Measurements from ENCODE around the gene USP11.

Gene USP11

DNA sequence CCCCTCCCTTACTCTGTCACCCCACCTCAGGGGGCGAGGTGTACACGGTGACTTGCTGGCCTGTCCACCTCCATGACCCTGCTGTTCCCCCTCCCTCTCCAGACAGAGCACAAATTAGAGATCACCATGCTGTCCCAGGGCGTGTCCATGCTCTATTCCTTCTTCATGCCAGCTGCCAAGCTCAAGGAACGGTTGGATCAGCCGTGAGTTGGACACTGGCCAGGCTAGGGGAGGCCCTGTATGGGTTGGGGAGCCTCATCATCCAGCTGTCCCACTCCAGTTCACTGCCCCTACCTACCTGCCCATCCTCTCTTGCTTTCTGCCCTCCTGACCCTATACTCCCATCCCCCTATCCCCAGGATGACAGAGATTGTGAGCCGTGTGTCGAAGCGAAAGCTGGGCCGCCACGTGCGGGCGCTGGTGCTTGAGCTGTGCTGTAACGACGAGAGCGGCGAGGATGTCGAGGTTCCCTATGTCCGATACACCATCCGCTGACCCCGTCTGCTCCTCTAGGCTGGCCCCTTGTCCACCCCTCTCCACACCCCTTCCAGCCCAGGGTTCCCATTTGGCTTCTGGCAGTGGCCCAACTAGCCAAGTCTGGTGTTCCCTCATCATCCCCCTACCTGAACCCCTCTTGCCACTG is 18.3 kb upstream of the USP11 start:
- no peak for DNase-seq (ENCODE audit: insufficient read length, low spot score)
- FAIRE-seq, result no peak

DNA sequence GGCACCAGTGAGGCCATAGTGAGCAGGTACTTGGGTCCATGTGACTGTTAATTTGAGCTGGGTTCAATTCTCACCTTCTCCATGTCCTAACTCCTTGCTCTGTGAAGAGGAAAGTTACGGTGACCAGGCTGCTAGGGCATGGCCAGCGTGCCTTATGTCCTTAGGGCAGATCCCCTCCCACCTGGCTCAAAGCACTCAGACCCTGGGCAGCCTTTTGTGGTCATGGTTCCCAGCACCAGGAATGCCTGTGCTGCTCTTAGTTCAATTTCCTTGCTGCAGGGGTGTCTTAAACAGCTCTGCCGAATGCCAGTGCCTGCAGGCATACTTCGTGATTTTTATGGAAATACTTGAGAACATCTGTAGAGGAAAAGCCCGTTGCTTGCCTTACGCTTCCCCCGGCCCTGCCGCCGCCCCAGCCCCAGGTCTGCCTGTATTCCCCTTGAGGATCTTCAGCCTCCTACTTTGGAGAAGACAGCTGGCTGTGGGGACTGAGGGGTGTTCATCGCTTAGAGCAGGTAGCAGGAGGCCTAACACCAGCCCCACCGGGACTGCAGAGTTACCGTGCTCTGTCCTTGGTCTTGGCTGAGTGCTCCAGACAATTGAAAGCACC is 17.4 kb upstream of the USP11 start:
- DNase-seq (ENCODE audit: insufficient read length, low spot score) (no peak), FAIRE-seq (no peak)
- TF ChIP-seq POLR2A (IDR thresholded peaks at IDR 0.05; ENCODE audit: low read depth, low read length), result no peak

More for the DNA sequence above, 18.3 kb upstream of the USP11 start:
- no peak for TF ChIP-seq POLR2A (IDR thresholded peaks at IDR 0.05; ENCODE audit: low read depth, low read length)

DNA sequence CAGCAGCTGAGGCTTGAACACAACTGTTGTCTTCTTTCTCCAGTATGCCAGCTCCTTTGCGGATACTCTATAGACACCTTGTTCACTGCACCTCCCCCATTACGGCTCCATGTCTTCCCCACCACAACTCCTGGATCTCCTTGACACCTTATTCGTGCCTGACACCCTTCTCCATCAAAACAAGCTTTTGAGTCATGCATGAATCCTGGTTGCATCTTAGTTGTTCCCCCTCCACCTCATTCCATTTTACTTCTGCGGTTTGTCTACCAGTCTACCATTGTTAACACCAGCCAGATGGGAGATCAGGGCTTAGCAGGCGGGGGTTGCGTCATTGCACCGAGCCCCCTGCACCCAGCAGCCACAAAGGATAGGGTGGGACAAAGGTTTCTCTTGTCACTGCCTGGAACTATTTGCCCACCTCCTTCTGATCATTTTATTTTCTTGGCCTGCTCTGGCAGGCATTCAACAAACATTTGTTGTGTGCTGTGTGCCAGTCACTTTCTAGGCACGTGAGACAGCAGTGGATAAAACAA is 16.4 kb upstream of the USP11 start:
- no peak for DNase-seq (ENCODE audit: insufficient read length, low spot score)
- TF ChIP-seq POLR2A (IDR thresholded peaks at IDR 0.05; ENCODE audit: low read depth, low read length), result no peak
- FAIRE-seq, result no peak

DNA sequence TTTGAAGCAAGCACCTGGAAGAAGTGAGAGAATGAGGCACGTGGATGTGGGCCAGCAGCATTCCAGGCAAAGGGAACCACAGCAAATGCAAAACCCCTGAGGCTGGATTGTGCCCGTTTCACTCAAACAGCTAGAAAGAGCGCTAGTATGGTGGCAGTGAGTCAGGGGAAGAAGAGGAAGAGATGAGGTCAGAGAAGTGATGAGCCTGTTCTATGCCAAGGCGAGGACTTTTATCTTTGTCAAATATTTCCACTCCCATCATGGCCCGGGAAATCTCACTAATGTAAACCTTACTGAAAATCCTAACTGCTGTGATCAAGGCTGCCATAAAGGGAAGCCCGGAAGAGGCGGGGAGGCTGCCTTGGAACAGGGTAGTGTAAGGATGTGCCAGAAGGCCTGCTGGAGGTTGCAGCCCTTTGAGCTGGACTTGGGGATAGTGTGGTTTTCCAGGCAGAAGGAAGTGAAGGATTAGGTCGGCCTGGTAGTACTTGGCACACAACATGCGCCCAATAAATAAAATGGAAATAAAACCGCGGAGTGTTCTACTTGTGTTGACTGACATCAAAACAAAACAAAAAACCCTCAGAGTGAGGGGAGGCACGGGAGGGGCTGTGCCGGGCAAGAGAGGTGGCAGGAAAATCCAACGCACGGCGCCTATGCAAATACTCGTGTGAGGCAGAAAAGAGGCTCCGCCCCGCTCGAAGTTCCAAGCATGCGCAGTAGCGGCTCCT is 15.5 kb upstream of the USP11 start:
- DNase-seq (ENCODE audit: insufficient read length, low spot score), result no peak
- TF ChIP-seq POLR2A (IDR thresholded peaks at IDR 0.05; ENCODE audit: low read depth, low read length), result no peak
- no peak for FAIRE-seq

DNA sequence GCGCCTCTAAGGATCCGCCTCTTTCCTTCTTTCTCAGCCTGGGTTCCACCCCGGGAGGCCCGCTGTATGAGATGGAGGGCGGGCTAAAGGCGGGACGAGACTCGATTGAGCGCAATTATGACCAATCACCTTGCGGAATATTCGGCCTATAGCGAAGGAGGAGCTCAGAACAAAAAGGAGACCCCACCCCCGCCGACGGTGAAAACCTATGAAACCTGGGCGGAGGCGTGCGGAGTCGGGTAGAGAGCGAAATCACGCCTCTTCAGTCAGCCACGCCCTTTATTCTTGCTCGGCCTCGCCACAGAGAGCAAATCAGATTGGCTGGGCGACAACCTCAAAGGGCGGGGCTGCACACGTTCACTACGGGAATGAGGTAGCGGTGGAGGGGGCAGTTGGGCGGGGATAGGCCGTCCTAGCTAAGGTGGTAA is 14.9 kb upstream of the USP11 start:
- TF ChIP-seq POLR2A (IDR thresholded peaks at IDR 0.05; ENCODE audit: low read depth, low read length), result peak; percentile 46
- FAIRE-seq (no peak), DNase-seq (ENCODE audit: insufficient read length, low spot score) (peak; percentile 42)

DNA sequence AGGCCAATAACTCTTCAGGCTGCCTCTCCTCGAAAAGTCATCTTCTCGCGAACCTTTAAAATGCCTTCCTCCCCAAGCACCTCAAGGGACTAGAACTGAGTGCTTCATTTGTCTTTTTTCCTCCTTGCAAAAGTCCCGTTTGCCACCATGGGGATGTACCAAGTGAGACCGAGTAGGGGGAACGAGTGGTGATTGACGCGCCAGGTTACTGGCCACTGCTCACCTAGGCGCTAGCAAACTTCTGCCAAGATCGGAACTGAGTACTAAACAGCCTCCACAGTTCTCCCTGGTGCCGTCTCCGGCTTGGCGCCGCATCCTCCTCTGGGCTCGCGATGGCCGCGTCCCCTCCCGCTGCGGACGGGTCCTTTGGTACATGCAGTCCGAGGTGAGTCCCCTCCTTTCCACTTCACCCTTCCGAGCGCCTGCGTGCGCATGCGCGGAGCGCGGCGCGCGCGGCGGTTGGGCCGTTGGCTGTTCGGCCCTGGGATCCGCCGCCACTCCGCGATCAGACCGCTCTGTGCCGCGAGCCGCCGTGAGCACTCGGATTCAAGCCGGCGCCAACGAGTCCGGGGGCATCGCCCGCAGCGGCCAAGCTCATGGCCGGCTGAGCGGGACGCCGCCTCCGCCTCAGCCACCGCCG is 14.4 kb upstream of the USP11 start, which contains the start of gene CDK16:
Gene CDK16 (plus strand): TSS at position 402 of the 640 bp plus-strand sequence. CDS start 4,877 bp downstream, outside the sequence.
- FAIRE-seq (no peak), DNase-seq (ENCODE audit: insufficient read length, low spot score) (peak; percentile 35)

DNA sequence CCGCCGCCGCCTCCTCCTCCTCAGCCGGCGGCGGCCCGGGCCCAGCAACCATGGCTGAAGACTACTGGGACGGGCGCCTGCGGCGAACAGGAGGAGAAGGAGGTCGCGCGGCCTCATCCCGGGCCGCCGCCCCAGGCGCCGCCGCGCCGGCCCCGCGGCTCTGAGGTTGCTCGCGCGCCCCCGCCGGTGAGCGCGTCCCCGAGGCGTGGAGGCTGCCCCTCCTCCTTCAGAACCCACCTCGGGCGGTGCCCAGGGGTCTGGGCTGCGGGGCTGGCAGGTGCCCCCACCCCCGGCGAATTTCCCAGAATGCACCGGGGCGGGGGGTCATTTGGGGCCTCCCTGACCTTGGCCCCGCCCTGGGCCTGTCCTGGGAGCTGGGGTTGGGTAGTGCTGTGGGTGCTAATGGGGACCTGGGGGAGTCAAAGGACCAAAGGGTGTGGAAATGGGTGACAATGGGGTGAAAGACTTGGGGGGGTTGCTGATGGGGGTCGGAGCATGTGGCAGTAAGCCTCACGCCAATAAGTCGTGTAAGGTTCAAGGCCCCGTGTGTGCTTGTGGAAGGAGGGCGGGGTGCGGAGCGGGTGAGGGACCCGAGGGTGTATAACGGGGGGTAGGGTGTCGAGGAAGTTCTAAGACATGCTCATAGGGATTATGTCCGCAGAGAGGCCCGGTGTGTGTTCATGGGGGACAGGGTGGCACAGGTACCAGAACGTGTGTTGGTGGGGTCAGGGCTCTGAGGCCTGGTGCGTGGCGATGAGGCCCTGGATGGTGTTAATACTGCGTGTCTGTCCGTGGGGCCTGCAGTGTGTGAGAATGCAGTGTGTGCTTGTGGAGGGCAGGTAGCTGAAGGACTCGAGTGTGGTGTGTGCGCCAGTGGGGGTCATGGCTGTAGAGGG is 13.6 kb upstream of the USP11 start:
- DNase-seq (ENCODE audit: insufficient read length, low spot score) (no peak), FAIRE-seq (no peak)
- no peak for TF ChIP-seq POLR2A (IDR thresholded peaks at IDR 0.05; ENCODE audit: low read depth, low read length)

More for the DNA sequence above, 14.4 kb upstream of the USP11 start, which contains the start of gene CDK16:
- TF ChIP-seq POLR2A (IDR thresholded peaks at IDR 0.05; ENCODE audit: low read depth, low read length), result peak; percentile 85

DNA sequence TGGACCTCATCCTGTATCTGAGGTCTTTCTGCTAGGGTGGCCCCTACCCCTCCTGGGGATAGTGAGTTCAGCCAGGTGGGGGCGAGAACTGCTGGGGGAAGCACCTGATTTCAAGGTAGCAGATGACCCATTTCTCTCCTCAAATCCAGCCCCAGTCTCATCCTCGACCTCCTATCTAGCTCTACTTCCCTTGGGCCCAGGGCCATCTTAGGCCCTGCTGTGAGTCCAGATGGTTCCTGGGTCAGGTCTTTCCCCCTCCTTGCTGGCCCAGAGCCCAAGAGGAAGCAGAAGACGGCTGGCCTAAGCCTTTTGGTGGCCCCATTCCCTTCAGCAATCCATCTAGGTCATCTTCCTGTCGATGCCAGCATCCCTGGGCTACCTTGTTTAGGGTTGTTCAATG is 11.1 kb upstream of the USP11 start:
- TF ChIP-seq POLR2A (IDR thresholded peaks at IDR 0.05; ENCODE audit: low read depth, low read length), result no peak
- FAIRE-seq, result no peak

DNA sequence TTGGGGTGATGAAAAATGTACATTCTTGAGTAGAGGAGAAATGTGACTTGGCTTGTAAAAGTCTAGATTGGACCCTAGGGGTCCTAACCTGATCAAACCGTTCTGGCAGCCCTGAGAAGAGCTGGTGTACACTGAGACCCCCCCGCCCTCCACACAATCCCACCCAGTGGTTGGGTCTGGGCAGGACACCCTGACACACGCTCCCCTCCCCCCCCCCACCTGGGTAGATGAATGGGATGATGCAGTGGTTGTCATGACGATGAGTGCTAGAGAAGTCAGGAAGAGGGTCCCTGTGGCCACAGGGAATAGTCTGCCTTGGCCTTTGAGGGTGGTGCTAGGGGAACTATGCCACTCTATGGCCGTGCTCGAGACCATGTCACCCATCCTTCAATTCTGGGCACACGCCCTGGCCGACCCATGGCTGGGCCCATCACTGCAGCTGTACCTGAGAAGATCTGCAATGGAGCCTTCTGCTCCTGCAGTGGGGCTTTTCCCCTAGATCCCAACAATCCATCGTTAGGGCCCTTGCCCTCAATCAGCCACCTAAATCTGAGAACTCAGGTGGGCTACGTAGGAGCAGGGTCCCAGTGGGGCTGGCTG is 10.0 kb upstream of the USP11 start:
- DNase-seq (ENCODE audit: insufficient read length, low spot score), result no peak
- no peak for FAIRE-seq
- no peak for TF ChIP-seq POLR2A (IDR thresholded peaks at IDR 0.05; ENCODE audit: low read depth, low read length)

More for the DNA sequence above, 11.1 kb upstream of the USP11 start:
- DNase-seq (ENCODE audit: insufficient read length, low spot score), result no peak

DNA sequence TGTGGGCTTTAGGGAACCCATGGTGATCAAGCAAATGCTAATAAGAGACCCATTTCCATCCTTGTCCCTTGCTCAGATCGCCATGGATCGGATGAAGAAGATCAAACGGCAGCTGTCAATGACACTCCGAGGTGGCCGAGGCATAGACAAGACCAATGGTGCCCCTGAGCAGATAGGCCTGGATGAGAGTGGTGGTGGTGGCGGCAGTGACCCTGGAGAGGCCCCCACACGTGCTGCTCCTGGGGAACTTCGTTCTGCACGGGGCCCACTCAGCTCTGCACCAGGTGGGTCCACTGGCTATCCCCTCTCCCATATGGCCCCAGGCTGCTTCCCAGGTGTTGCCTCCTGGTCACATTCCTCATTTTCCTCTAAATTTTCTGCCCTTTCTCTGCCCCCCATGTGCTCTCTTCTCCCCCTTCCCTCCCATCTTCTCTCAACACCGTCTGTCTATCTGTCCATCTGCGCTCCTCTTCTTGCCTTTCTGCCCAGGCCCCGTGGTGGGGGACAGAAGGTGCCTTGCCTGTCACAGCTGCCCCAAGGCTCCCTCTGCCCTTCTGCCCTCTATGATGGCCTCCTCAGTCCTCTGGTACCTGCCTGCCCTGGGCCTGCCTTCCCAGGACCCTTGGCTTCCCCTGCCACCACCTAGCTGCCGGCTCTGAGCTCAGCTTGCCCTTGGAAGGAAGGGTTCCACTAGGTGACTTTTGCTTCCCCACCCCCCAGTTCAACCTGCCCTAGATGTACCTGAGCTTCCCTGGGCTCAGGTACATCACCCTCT is 9.1 kb upstream of the USP11 start:
- FAIRE-seq, result no peak
- no peak for DNase-seq (ENCODE audit: insufficient read length, low spot score)
- TF ChIP-seq POLR2A (IDR thresholded peaks at IDR 0.05; ENCODE audit: low read depth, low read length), result no peak

DNA sequence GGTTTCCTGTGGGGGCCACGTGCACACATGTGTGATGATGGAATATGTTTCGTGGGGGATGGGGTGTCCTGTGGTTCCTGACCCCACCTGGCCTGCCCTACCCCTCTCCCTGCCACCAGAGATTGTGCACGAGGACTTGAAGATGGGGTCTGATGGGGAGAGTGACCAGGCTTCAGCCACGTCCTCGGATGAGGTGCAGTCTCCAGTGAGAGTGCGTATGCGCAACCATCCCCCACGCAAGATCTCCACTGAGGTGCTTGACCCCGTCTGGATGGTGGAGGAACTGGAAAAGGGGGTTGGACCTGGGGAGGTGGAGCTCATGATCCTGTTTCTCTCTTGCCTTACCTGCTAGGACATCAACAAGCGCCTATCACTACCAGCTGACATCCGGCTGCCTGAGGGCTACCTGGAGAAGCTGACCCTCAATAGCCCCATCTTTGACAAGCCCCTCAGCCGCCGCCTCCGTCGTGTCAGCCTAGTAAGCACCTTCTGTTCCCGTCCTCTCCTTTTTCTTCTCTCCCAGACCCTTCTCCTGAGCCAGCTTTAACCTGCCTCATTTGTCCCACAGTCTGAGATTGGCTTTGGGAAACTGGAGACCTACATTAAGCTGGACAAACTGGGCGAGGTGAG is 8.4 kb upstream of the USP11 start:
- TF ChIP-seq POLR2A (IDR thresholded peaks at IDR 0.05; ENCODE audit: low read depth, low read length), result no peak
- no peak for FAIRE-seq
- no peak for DNase-seq (ENCODE audit: insufficient read length, low spot score)
